ENCODE results near the gene TIAM1. TPM values are rescaled to one million over a fixed set of nuclear protein-coding genes. Genes with fewer than 3 reads are reported as not detected.
A peak's percentile ranks its signal among the peaks of the same experiment; 100 is the strongest.

TIAM1 gene
- polyA plus RNA-seq, 1 donor, result 10.8 TPM

GRCh38 chr21:31286621-31287020, 57.4 kb downstream of the TIAM1 start:
- no peak for DNase-seq (ENCODE audit: low read depth)

GRCh38 chr21:31284797-31285397, 59.2 kb downstream of the TIAM1 start:
- DNase-seq (ENCODE audit: low read depth), result no peak

GRCh38 chr21:31283025-31283424, 61.0 kb downstream of the TIAM1 start:
- no peak for DNase-seq (ENCODE audit: low read depth)

GRCh38 chr21:31282095-31282709, 61.9 kb downstream of the TIAM1 start:
- no peak for DNase-seq (ENCODE audit: low read depth)

GRCh38 chr21:31281561-31281960, 62.5 kb downstream of the TIAM1 start:
- no peak for DNase-seq (ENCODE audit: low read depth)

- DNase-seq (ENCODE audit: low read depth), result no peak
Observed at GRCh38 chr21:31279986-31280385, 64.1 kb downstream of the TIAM1 start.

GRCh38 chr21:31279214-31279613, 64.8 kb downstream of the TIAM1 start:
- no peak for DNase-seq (ENCODE audit: low read depth)

- no peak for DNase-seq (ENCODE audit: low read depth)
Observed at GRCh38 chr21:31278511-31279130, 65.4 kb downstream of the TIAM1 start.

GRCh38 chr21:31276663-31277062, 67.4 kb downstream of the TIAM1 start:
- DNase-seq (ENCODE audit: low read depth), result no peak

GRCh38 chr21:31275901-31276300, 68.2 kb downstream of the TIAM1 start:
- DNase-seq (ENCODE audit: low read depth), result no peak

- DNase-seq (ENCODE audit: low read depth), result no peak
Observed at GRCh38 chr21:31273278-31273677, 70.8 kb downstream of the TIAM1 start.

- no peak for DNase-seq (ENCODE audit: low read depth)
Observed at GRCh38 chr21:31268090-31268489, 76.0 kb downstream of the TIAM1 start.

GRCh38 chr21:31267644-31268043, 76.4 kb downstream of the TIAM1 start:
- DNase-seq (ENCODE audit: low read depth), result no peak

GRCh38 chr21:31266241-31266640, 77.8 kb downstream of the TIAM1 start:
- DNase-seq (ENCODE audit: low read depth), result peak; percentile 48

- DNase-seq (ENCODE audit: low read depth), result no peak
Observed at GRCh38 chr21:31265366-31266013, 78.6 kb downstream of the TIAM1 start.

- DNase-seq (ENCODE audit: low read depth), result no peak
Observed at GRCh38 chr21:31264574-31264973, 79.5 kb downstream of the TIAM1 start.

- peak; percentile 34 for DNase-seq (ENCODE audit: low read depth)
Observed at GRCh38 chr21:31262728-31263127, 81.3 kb downstream of the TIAM1 start.

GRCh38 chr21:31261759-31262158, 82.3 kb downstream of the TIAM1 start:
- no peak for DNase-seq (ENCODE audit: low read depth)

- no peak for DNase-seq (ENCODE audit: low read depth)
Observed at GRCh38 chr21:31260790-31261189, 83.3 kb downstream of the TIAM1 start.

GRCh38 chr21:31258073-31258472, 86.0 kb downstream of the TIAM1 start:
- no peak for DNase-seq (ENCODE audit: low read depth)

- DNase-seq (ENCODE audit: low read depth), result no peak
Observed at GRCh38 chr21:31257265-31257664, 86.8 kb downstream of the TIAM1 start.

GRCh38 chr21:31255896-31256295, 88.2 kb downstream of the TIAM1 start:
- no peak for DNase-seq (ENCODE audit: low read depth)

- DNase-seq (ENCODE audit: low read depth), result no peak
Observed at GRCh38 chr21:31255036-31255435, 89.0 kb downstream of the TIAM1 start.

Measured in forelimb muscle (tissue), 1 donor.